Neuron (in vitro differentiated cells): ENCODE measurements around the gene PNMA8A.
A peak's percentile ranks its signal among the peaks of the same experiment; 100 is the strongest.

ENCODE experiments used
- H2AFZ ChIP-seq: one replicate; pipeline ENCODE4 v1.6.1; 2013; ENCODE audit warnings: low read depth, mild to moderate bottlenecking, inconsistent platforms, low read length, moderate library complexity
- H3K27me3 ChIP-seq: one replicate; pipeline ENCODE4 v1.6.1; 2013; ENCODE audit warnings: low read length; ENCODE audit not compliant: insufficient read depth
- H3K36me3 ChIP-seq: one replicate; pipeline ENCODE4 v1.6.1; 2013; ENCODE audit warnings: low read length; ENCODE audit not compliant: insufficient read depth
- H3K4me1 ChIP-seq: one replicate; pipeline ENCODE4 v1.6.1; 2013; ENCODE audit warnings: low read length; ENCODE audit not compliant: insufficient read depth
- H3K4me3 ChIP-seq: 2 replicates; pipeline ENCODE4 v1.5.1; 2013; ENCODE audit warnings: mild to moderate bottlenecking, low read length, moderate library complexity
- H3K9me3 ChIP-seq: one replicate; pipeline ENCODE4 v1.6.1; 2013; ENCODE audit warnings: low read length

The PNMA8A gene

DNA sequence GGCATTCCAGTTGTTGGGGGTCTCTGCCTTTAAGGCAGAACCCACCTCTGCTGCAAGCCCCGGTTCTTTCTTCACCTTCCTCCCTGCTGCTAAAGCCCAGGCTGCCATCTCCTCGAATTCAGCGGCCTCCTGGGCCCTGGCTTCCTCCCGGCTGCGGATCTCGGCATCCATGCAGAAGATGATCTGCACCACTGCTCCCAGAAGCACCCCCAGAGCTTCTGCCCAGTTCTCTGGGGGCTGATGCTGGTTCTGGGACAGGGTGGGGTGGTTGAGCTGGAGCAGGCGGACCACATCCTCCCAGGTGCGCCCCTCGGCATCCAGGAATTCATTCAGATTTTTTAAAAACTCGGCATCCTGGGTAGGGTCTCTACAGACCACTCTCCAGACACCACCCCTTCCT is 987 bp downstream of the PNMA8A start:
- no peaks in the 10 kb centered on the region for H3K27me3 ChIP-seq
- H3K9me3 ChIP-seq: no peaks in the 10 kb centered on the region
- peak overlapping the region; percentile 60 for H3K4me3 ChIP-seq
- peaks cover 32% of the 10 kb centered on the region for H3K36me3 ChIP-seq
- H3K4me1 ChIP-seq: peaks cover 16% of the 10 kb centered on the region
- no peak overlapping the region for H2AFZ ChIP-seq

DNA sequence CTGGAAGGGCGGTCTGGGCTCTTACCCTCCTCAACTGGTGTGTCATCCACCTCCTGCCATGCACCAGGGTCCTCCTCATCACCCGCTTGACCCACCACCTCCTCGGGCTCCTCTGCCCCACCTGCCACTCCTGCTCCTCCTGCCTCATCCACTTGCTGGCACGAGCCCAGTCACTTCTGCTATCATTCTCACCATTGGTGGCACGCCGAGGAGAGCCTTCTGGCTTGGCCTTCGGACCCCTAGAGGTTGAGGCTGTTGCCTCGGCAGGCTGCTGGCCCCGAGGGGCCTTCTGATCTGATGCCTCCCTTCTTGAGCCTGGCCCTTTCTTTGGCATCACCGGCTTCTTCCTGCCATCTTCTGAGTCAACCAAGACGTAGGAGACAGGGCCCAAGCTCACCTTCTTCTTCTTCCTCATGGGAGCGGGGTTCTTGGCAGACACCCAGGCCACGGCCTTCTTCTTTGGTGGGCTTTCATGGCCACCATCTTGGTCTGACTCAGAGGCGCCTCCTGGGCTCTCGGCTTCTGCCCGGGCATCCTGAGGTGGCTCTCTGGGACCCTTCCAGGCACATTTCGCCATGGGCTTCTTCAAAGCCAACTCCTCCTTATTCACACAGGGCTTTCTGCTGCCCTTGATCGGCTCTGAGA is 1.7 kb downstream of the PNMA8A start:
- no peaks in the 10 kb centered on the region for H3K27me3 ChIP-seq
- H3K9me3 ChIP-seq: no peaks in the 10 kb centered on the region
- H2AFZ ChIP-seq: no peak overlapping the region
- no peak overlapping the region for H3K4me3 ChIP-seq
- peaks cover 32% of the 10 kb centered on the region for H3K36me3 ChIP-seq
- H3K4me1 ChIP-seq: peaks cover 16% of the 10 kb centered on the region

GRCh38 chr19:46466536-46467196 is 4.7 kb downstream of the PNMA8A start:
- no peak overlapping the region for H3K4me3 ChIP-seq

GRCh38 chr19:46463516-46463915 is 7.8 kb downstream of the PNMA8A start:
- H3K27me3 ChIP-seq: no peaks in the 10 kb centered on the region
- peaks cover 27% of the 10 kb centered on the region for H3K36me3 ChIP-seq
- H3K4me1 ChIP-seq: no peaks in the 10 kb centered on the region
- H3K4me3 ChIP-seq: no peak overlapping the region
- H2AFZ ChIP-seq: no peak overlapping the region
- H3K9me3 ChIP-seq: no peaks in the 10 kb centered on the region

More at GRCh38 chr19:46466536-46467196, 4.7 kb downstream of the PNMA8A start:
- Histone ChIP-seq H3K36me3 (peaks cover 32% of the 10 kb centered on the region), H2AFZ (no peak overlapping the region), H3K9me3 (no peaks in the 10 kb centered on the region), H3K4me1 (peaks cover 11% of the 10 kb centered on the region), H3K27me3 (no peaks in the 10 kb centered on the region)

GRCh38 chr19:46461537-46461936 is 9.8 kb downstream of the PNMA8A start:
- Histone ChIP-seq H3K9me3 (no peaks in the 10 kb centered on the region), H2AFZ (no peak overlapping the region), H3K36me3 (peaks cover 8% of the 10 kb centered on the region), H3K27me3 (no peaks in the 10 kb centered on the region), H3K4me1 (no peaks in the 10 kb centered on the region), H3K4me3 (no peak overlapping the region)

DNA sequence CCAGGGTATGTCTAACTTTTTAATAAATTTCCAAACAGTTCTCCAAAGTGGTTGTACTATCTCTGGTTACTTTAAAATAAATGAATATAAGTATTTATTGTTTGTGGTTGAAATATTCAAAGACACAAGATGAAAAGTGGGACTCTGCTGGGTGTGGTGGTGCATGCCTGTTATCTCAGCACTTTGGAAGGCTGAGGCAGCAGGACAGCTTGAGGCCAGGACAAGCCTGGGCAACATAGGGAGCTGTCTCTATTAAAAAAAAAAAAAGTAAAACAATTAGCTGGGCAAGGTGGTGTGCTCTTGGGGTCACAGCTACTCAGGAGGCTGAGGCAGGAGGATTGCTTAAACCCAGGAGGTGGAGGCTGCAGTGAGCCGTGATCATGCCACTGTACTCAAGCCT is 10.4 kb downstream of the PNMA8A start:
- H3K27me3 ChIP-seq: no peaks in the 10 kb centered on the region
- no peaks in the 10 kb centered on the region for H3K9me3 ChIP-seq
- H3K4me3 ChIP-seq: no peak overlapping the region
- peaks cover 3% of the 10 kb centered on the region for H3K36me3 ChIP-seq
- no peak overlapping the region for H2AFZ ChIP-seq
- H3K4me1 ChIP-seq: no peaks in the 10 kb centered on the region

GRCh38 chr19:46460055-46460454 is 11.3 kb downstream of the PNMA8A start:
- Histone ChIP-seq H3K27me3 (no peaks in the 10 kb centered on the region), H3K9me3 (no peaks in the 10 kb centered on the region), H3K4me1 (no peaks in the 10 kb centered on the region), H2AFZ (no peak overlapping the region), H3K4me3 (no peak overlapping the region), H3K36me3 (no peaks in the 10 kb centered on the region)

GRCh38 chr19:46456930-46457329 is 14.4 kb downstream of the PNMA8A start:
- Histone ChIP-seq H3K4me1 (no peaks in the 10 kb centered on the region), H3K27me3 (no peaks in the 10 kb centered on the region), H2AFZ (no peak overlapping the region), H3K4me3 (no peak overlapping the region), H3K9me3 (no peaks in the 10 kb centered on the region), H3K36me3 (no peaks in the 10 kb centered on the region)

DNA sequence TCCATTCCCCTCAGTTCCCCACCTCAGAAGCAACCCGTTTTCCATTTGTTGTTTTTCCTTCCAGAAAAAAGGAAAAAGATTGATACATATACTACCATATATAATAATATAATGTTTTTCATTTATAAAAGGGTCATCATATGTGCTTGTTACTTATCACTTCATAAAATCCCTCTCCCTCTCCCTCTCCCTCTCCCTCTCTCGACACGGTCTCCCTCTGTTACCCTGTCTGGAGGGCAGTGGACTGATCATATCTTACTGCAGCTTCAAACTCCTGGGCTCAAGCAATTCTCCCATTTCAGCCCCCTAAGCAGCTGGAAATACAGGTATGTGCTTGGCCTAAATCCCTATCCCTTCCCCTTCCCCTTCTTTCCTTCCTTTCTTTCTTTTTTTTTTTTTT is 17.1 kb downstream of the PNMA8A start:
- no peaks in the 10 kb centered on the region for H3K27me3 ChIP-seq
- H3K36me3 ChIP-seq: no peaks in the 10 kb centered on the region
- no peaks in the 10 kb centered on the region for H3K9me3 ChIP-seq
- H2AFZ ChIP-seq: no peak overlapping the region
- no peak overlapping the region for H3K4me3 ChIP-seq
- H3K4me1 ChIP-seq: no peaks in the 10 kb centered on the region

- no peak overlapping the region for H3K4me3 ChIP-seq
- no peaks in the 10 kb centered on the region for H3K27me3 ChIP-seq
- H3K9me3 ChIP-seq: no peaks in the 10 kb centered on the region
- no peaks in the 10 kb centered on the region for H3K36me3 ChIP-seq
- no peaks in the 10 kb centered on the region for H3K4me1 ChIP-seq
- no peak overlapping the region for H2AFZ ChIP-seq
Observed at GRCh38 chr19:46453661-46454060, 17.7 kb downstream of the PNMA8A start.

- Histone ChIP-seq H3K36me3 (no peaks in the 10 kb centered on the region), H3K9me3 (no peaks in the 10 kb centered on the region), H3K27me3 (no peaks in the 10 kb centered on the region), H3K4me1 (no peaks in the 10 kb centered on the region), H2AFZ (no peak overlapping the region), H3K4me3 (no peak overlapping the region)
Observed at GRCh38 chr19:46452186-46452585, 19.2 kb downstream of the PNMA8A start.

DNA sequence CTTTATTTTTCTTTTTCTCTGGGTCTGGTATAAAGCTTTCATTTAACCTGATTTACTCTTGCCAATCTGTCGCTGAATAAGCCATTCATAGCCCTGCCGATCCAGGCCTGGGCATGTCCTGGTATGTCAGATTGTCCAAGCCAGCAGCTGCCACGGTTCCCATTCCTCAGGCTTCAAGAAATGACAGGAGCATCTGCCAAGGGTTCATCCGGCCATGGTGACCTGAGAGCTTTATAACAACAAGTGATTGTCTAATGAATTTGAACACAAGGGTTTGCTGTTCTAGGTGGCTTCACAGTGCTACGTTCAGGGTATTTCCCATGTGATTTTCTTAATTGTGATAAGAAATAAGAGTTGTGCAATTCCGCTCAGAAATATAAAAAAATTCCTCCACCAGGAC is 20.0 kb downstream of the PNMA8A start:
- Histone ChIP-seq H3K4me3 (no peak overlapping the region), H3K36me3 (no peaks in the 10 kb centered on the region), H2AFZ (no peak overlapping the region), H3K27me3 (no peaks in the 10 kb centered on the region), H3K4me1 (no peaks in the 10 kb centered on the region), H3K9me3 (no peaks in the 10 kb centered on the region)

DNA sequence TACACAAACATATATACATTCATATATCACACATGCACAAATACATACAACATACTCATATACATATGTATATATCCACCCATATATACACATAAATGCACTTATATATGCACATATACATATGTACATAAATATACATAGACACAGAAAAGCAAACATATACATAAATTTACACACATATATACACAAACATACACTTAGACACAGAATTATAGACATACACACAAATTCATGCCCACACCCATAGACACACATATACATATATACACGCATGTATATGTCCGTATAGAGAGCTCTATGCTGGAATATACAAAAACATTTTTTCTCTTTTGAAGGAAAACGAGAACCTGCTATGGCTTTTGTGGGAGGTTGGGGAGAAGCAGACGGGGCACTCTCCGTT is 20.6 kb downstream of the PNMA8A start:
- no peaks in the 10 kb centered on the region for H3K36me3 ChIP-seq
- no peaks in the 10 kb centered on the region for H3K4me1 ChIP-seq
- no peaks in the 10 kb centered on the region for H3K27me3 ChIP-seq
- no peak overlapping the region for H2AFZ ChIP-seq
- H3K4me3 ChIP-seq: no peak overlapping the region
- H3K9me3 ChIP-seq: no peaks in the 10 kb centered on the region

GRCh38 chr19:46449228-46449627 is 22.1 kb downstream of the PNMA8A start:
- Histone ChIP-seq H3K4me1 (no peaks in the 10 kb centered on the region), H3K9me3 (no peaks in the 10 kb centered on the region), H3K36me3 (no peaks in the 10 kb centered on the region), H3K27me3 (no peaks in the 10 kb centered on the region), H2AFZ (no peak overlapping the region), H3K4me3 (no peak overlapping the region)
